WERI-Rb-1 (cell line): ENCODE results near the gene CPNE6.
A peak's percentile ranks its signal among the peaks of the same experiment; 100 is the strongest.

Experiments
- DNase-seq: peaks from one replicate; pipeline ENCODE4 v3.0.0-alpha.2; 2020
- H3K27ac ChIP-seq: fragments of 250-450 bp; sonication (Bioruptor Pico); 2 replicates; pipeline ENCODE4 v1.5.1; 2020; ENCODE audit warnings: mild to moderate bottlenecking, moderate library complexity
- H3K27me3 ChIP-seq: fragments of 250-450 bp; sonication (Bioruptor Pico); 2 replicates; pipeline ENCODE4 v1.5.1; 2021; ENCODE audit warnings: mild to moderate bottlenecking, low read depth, moderate library complexity; ENCODE audit not compliant: insufficient read depth, severe bottlenecking
- H3K36me3 ChIP-seq: fragments of 250-450 bp; sonication (Bioruptor Pico); 2 replicates; pipeline ENCODE4 v1.5.1; 2020; ENCODE audit warnings: mild to moderate bottlenecking, moderate library complexity
- H3K4me3 ChIP-seq: 2 replicates; pipeline ENCODE4 v1.5.1; 2011; ENCODE audit warnings: low read depth, mild to moderate bottlenecking, control low read depth, low read length
- H3K9me3 ChIP-seq: fragments of 250-450 bp; sonication (Bioruptor Pico); 2 replicates; pipeline ENCODE4 v1.5.1; 2021; ENCODE audit warnings: mild to moderate bottlenecking, moderate library complexity; ENCODE audit not compliant: severe bottlenecking
- TF ChIP-seq, protein P1 (sequence below): IDR thresholded peaks from 2 replicates; pipeline ENCODE4 v1.5.1; 2011; ENCODE audit warnings: low read depth, mild to moderate bottlenecking, control low read depth, inconsistent platforms, low read length

The CPNE6 gene

DNA sequence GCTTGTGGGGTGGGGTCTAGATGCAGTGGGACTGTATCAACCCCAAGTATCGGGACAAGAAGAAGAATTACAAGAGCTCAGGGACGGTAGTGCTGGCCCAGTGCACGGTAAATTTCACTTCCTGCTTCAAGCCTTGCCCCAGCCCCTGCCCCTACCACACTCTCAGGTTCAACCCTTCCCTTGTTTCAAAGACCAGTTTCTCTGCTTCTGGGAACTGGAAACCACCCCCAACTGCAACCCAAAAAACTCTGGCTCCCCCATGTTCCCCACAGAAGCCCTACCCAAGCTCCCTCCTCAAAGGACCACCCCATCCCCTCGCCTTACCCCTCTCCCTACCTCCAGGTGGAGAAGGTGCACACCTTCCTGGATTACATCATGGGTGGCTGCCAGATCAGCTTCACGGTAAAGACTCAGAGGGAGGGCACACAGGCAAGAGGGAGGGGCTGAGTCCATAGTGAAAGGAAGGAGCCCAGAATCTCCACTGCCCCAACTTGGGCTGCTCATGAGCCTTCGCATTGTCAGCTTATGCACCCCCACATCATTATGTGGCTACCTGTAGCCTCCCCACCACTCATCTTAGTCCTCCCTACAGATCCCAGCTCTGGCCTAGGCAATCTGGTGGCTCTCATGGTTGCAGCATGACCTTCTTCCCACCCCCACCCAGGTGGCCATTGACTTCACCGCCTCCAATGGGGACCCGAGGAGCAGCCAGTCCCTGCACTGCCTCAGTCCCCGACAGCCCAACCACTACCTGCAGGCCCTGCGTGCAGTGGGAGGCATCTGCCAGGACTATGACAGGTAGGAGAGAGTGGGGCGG, 4.3 kb downstream of the CPNE6 start:
- DNase-seq: no peak
- no peaks in the 10 kb centered on the region for H3K36me3 ChIP-seq
- H3K4me3 ChIP-seq: no peak overlapping the region
- no peaks in the 10 kb centered on the region for H3K9me3 ChIP-seq
- TF ChIP-seq, protein P1, sequence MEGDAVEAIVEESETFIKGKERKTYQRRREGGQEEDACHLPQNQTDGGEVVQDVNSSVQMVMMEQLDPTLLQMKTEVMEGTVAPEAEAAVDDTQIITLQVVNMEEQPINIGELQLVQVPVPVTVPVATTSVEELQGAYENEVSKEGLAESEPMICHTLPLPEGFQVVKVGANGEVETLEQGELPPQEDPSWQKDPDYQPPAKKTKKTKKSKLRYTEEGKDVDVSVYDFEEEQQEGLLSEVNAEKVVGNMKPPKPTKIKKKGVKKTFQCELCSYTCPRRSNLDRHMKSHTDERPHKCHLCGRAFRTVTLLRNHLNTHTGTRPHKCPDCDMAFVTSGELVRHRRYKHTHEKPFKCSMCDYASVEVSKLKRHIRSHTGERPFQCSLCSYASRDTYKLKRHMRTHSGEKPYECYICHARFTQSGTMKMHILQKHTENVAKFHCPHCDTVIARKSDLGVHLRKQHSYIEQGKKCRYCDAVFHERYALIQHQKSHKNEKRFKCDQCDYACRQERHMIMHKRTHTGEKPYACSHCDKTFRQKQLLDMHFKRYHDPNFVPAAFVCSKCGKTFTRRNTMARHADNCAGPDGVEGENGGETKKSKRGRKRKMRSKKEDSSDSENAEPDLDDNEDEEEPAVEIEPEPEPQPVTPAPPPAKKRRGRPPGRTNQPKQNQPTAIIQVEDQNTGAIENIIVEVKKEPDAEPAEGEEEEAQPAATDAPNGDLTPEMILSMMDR: no peak
- no peaks in the 10 kb centered on the region for H3K27me3 ChIP-seq
- no peak overlapping the region for H3K27ac ChIP-seq

DNA sequence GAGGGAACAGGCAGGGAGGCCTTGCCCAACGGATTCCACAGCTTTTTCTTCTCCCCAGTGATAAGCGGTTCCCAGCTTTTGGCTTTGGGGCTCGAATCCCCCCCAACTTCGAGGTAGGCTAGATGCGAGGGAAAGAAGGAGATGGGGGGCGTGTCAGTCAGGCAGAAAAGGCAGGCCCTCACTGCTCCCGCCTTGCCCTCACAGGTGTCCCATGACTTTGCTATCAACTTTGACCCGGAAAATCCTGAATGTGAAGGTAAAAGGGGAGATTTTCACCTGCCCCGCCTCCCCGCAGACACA, 4.9 kb downstream of the CPNE6 start:
- no peaks in the 10 kb centered on the region for H3K27me3 ChIP-seq
- TF ChIP-seq, protein P1: no peak
- DNase-seq: no peak
- H3K36me3 ChIP-seq: no peaks in the 10 kb centered on the region
- no peaks in the 10 kb centered on the region for H3K9me3 ChIP-seq
- H3K4me3 ChIP-seq: no peak overlapping the region
- H3K27ac ChIP-seq: no peak overlapping the region

DNA sequence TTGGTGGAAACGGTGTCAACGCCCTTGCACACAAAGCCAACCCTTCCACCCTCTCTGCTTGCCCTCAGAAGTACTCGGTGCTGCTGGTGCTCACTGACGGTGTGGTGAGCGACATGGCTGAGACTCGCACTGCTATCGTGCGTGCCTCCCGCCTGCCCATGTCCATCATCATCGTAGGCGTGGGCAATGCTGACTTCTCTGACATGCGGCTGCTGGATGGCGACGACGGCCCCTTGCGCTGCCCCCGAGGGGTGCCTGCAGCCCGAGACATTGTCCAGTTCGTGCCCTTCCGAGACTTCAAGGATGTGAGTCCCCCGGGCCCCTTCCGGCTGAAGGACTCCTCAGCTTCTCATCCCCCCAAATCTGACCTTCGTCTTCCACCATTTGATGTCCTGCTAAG, 5.7 kb downstream of the CPNE6 start:
- Histone ChIP-seq H3K27me3 (no peaks in the 10 kb centered on the region), H3K9me3 (no peaks in the 10 kb centered on the region), H3K4me3 (no peak overlapping the region), H3K36me3 (no peaks in the 10 kb centered on the region), H3K27ac (no peak overlapping the region)
- TF ChIP-seq, protein P1: no peak
- DNase-seq: no peak

DNA sequence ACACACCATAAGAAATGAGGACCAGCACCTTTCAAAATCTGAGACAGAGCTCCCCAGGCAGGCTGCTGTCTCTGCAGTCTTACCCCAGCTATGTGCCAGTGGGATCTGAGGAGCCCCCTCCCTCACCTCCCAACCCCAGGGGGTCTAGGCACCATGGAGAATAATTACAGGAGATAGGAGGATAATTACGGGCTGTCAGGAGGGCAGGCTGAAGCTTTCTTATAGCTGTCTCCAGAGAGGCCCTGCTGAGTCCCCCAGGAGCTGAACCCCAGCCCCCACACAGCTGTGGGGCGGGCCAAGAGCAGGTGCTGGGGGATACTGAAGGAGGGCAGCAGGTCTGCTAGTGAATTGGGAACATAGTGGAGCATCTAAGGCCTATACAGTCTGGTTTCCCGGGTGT, 6.8 kb downstream of the CPNE6 start:
- H3K4me3 ChIP-seq: no peak overlapping the region
- TF ChIP-seq, protein P1: no peak
- H3K27me3 ChIP-seq: no peaks in the 10 kb centered on the region
- DNase-seq: peak; percentile 64
- no peaks in the 10 kb centered on the region for H3K9me3 ChIP-seq
- H3K36me3 ChIP-seq: no peaks in the 10 kb centered on the region
- H3K27ac ChIP-seq: peak overlapping the region; percentile 79

DNA sequence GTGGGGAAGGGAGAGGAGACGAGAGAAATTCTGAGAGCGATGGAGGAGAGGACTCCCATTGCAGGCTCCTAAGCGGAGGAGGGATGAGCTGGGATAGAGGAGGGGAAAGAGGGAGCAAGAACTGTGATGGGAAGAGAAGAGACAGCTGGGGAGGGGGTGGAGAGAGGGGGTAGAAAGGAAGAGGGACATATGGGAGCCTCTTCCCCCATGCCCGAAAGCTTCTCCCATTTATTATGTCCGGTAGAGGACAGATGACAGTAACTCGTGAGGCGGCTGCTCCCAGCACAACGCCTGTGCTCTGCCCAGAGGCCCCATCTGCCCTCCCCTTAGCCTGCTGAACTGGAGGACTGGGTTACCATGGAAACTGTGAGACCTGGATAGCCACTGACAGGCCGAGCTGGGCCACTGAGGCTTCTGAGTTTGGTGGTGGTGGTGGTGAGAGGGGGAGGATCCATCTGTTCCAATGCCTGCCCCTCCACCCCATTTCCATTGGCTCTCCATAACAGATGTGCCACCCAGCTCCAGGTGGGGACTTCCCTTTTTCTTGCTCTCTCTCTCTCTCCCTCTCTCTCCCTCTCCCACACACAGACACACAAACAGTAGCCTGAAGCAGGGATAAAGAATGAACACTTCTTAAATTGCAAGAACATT, 8.3 kb downstream of the CPNE6 start:
- DNase-seq: peak; percentile 96
- H3K36me3 ChIP-seq: no peaks in the 10 kb centered on the region
- peak overlapping the region; percentile 70 for H3K4me3 ChIP-seq
- no peaks in the 10 kb centered on the region for H3K27me3 ChIP-seq
- TF ChIP-seq, protein P1: no peak
- peak overlapping the region; percentile 94 for H3K27ac ChIP-seq
- H3K9me3 ChIP-seq: no peaks in the 10 kb centered on the region
